Adrenal gland (tissue), 5 donors: ENCODE data around the gene HIC1.

Source experiments
- POLR2A ChIP-seq, 2 donors: fragments of 450-650 bp; IDR thresholded peaks; one replicate each; pipeline ENCODE4 v1.6.1; 2017; ENCODE audit warnings: antibody characterized with exemption in 2 of 2, mild to moderate bottlenecking in 2 of 2, moderate library complexity in 1 of 2
- TF ChIP-seq, protein P1 (sequence below), 6 experiments: fragments of 450-650 bp in 4 of 6; fragments of 200-600 bp in 2 of 6; sonication (generic) in 1 of 6; IDR thresholded peaks; 1 replicate in 5 of 6; 2 replicates in 1 of 6; pipeline versions ENCODE4 v1.5.1 to v1.8.0; 2016 to 2021; ENCODE audit warnings: antibody characterized with exemption in 6 of 6, mild to moderate bottlenecking in 2 of 6, moderate library complexity in 1 of 6
- donor health status: DM: no; HTN: no; CAD: no.

DNA sequence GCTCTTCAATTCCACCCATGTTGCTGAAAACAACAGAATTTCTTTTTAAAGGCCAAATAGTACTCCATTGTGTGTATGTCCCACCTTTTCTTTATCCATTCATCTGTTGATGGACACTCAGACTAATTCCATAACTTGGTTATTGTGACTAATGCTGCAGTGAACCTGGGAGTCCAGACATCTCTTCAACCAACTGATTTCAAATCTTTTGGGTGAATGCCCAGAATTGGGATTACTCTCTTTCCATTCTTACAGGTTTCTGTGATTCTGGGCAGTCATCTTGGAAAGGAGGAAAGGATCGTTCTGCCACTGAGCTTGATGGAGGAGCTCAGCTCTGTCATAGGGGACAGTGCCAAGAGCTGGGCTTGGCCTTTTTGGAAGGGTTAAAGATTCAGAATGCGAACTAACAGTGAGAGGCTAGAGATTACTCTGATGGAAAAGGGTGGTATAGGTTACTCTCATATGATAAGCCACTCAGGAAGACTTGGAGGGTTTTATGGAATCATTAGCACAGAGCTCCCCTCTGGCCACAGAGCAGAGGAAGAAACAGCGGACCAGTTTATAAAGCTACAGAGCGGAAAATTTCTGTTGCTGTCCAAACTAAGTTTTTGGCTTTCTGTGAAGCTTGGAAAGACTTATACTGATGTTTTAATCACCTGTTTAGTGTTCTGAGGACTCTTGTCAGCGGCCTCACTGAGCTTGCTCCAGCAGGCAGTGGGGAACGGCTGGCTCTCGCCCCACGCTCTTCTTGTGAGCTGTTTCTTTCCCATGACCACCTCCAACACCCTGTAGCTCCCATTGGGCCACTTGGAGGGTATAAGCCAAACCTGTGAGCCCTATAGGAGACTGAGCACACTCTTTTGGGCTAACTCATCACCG, 48.3 kb downstream of the HIC1 start:
- TF ChIP-seq, protein P1, sequence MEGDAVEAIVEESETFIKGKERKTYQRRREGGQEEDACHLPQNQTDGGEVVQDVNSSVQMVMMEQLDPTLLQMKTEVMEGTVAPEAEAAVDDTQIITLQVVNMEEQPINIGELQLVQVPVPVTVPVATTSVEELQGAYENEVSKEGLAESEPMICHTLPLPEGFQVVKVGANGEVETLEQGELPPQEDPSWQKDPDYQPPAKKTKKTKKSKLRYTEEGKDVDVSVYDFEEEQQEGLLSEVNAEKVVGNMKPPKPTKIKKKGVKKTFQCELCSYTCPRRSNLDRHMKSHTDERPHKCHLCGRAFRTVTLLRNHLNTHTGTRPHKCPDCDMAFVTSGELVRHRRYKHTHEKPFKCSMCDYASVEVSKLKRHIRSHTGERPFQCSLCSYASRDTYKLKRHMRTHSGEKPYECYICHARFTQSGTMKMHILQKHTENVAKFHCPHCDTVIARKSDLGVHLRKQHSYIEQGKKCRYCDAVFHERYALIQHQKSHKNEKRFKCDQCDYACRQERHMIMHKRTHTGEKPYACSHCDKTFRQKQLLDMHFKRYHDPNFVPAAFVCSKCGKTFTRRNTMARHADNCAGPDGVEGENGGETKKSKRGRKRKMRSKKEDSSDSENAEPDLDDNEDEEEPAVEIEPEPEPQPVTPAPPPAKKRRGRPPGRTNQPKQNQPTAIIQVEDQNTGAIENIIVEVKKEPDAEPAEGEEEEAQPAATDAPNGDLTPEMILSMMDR (IDR thresholded peaks at IDR 0.05), result no peak
- TF ChIP-seq POLR2A (IDR thresholded peaks at IDR 0.05), result no peak
